Osteocyte (in vitro differentiated cells): ENCODE data around the gene SCGB3A2. TPM values are rescaled to one million over a fixed set of nuclear protein-coding genes. Genes with fewer than 3 reads are reported as not detected.

Experiments
- DNase-seq: peaks from one replicate; pipeline ENCODE4 v3.0.0; 2021; ENCODE audit warnings: mixed read lengths; ENCODE audit not compliant: unreplicated experiment; ENCODE audit errors: extremely low spot score
- H3K27ac Mint-ChIP-seq: one replicate; pipeline ENCODE4 v1.8.0; 2021; ENCODE audit warnings: mild to moderate bottlenecking, mixed read lengths; ENCODE audit not compliant: unreplicated experiment
- H3K27me3 Mint-ChIP-seq: one replicate; pipeline ENCODE4 v1.8.0; 2021; ENCODE audit warnings: mixed read lengths; ENCODE audit not compliant: unreplicated experiment
- H3K36me3 Mint-ChIP-seq: one replicate; pipeline ENCODE4 v1.8.0; 2021; ENCODE audit warnings: mixed read lengths; ENCODE audit not compliant: unreplicated experiment
- H3K4me1 Mint-ChIP-seq: one replicate; pipeline ENCODE4 v1.8.0; 2021; ENCODE audit warnings: mixed read lengths; ENCODE audit not compliant: unreplicated experiment
- H3K4me3 Mint-ChIP-seq: one replicate; pipeline ENCODE4 v1.8.0; 2021; ENCODE audit warnings: mild to moderate bottlenecking, moderate library complexity, mixed read lengths; ENCODE audit not compliant: unreplicated experiment
- H3K9me3 Mint-ChIP-seq: one replicate; pipeline ENCODE4 v1.8.0; 2021; ENCODE audit warnings: mixed read lengths; ENCODE audit not compliant: unreplicated experiment
- total RNA-seq: library from RNA; stranded (reverse); gene quantifications from 2 replicates; pipeline ENCODE4 v1.2.1, GENCODE V29; 2021
- TF ChIP-seq, protein P1 (sequence below): fragments of 200-600 bp; sonication (generic); IDR thresholded peaks from 2 replicates; pipeline ENCODE4 v1.5.0; 2021; ENCODE audit warnings: antibody characterized with exemption, mild to moderate bottlenecking, moderate library complexity

The SCGB3A2 gene
- total RNA-seq, 1 donor from 2014 or later = not detected

DNA sequence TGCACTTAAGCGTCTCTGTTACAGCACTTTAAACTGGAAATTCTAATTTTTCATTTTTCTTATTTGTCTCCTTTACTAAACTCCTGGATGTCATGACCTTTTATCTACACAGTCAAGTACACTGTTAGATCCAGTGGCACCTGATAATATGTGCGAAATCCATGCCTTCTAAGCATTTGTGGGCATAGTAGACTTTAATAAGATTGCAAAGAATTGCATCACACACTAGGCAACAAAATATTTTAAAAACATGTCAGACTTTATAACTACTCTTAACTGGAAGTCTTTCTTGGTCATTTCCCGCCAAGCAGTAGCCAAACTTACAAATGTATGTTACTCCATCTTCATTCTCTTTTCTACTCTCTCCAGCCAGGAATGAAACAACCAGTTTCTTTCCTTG lies 42.1 kb upstream of the SCGB3A2 start:
- H3K4me3 Mint-ChIP-seq = no peak overlapping the region
- no peaks in the 10 kb centered on the region for H3K9me3 Mint-ChIP-seq
- H3K36me3 Mint-ChIP-seq = no peaks in the 10 kb centered on the region
- H3K4me1 Mint-ChIP-seq = no peaks in the 10 kb centered on the region
- TF ChIP-seq, protein P1, sequence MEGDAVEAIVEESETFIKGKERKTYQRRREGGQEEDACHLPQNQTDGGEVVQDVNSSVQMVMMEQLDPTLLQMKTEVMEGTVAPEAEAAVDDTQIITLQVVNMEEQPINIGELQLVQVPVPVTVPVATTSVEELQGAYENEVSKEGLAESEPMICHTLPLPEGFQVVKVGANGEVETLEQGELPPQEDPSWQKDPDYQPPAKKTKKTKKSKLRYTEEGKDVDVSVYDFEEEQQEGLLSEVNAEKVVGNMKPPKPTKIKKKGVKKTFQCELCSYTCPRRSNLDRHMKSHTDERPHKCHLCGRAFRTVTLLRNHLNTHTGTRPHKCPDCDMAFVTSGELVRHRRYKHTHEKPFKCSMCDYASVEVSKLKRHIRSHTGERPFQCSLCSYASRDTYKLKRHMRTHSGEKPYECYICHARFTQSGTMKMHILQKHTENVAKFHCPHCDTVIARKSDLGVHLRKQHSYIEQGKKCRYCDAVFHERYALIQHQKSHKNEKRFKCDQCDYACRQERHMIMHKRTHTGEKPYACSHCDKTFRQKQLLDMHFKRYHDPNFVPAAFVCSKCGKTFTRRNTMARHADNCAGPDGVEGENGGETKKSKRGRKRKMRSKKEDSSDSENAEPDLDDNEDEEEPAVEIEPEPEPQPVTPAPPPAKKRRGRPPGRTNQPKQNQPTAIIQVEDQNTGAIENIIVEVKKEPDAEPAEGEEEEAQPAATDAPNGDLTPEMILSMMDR = no peak
- H3K27ac Mint-ChIP-seq = no peak overlapping the region
- no peak for DNase-seq
- H3K27me3 Mint-ChIP-seq = peaks cover 38% of the 10 kb centered on the region

DNA sequence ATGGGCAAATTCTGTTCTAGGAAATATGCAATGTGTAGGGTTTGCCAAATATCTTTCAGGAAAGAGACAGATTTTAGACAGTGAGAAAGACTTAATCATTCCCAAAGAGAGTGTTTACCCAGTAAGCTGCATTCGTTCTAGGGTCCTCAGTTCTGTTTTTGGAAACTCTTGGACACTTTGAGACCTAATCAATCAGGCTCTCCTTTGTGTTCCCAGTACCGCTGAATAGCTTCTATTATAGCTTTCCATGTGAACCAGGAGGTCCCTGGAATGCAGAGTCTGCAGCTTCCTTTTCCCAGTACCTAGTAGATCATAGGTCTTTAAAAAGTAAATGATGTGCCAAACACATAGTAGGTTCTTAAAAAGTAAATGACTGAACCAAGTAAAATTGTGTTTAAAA lies 35.6 kb upstream of the SCGB3A2 start:
- no peak for DNase-seq
- no peaks in the 10 kb centered on the region for H3K36me3 Mint-ChIP-seq
- H3K4me1 Mint-ChIP-seq = no peaks in the 10 kb centered on the region
- TF ChIP-seq, protein P1 = no peak
- no peak overlapping the region for H3K4me3 Mint-ChIP-seq
- H3K27ac Mint-ChIP-seq = no peak overlapping the region
- peaks cover 46% of the 10 kb centered on the region for H3K27me3 Mint-ChIP-seq
- no peaks in the 10 kb centered on the region for H3K9me3 Mint-ChIP-seq

DNA sequence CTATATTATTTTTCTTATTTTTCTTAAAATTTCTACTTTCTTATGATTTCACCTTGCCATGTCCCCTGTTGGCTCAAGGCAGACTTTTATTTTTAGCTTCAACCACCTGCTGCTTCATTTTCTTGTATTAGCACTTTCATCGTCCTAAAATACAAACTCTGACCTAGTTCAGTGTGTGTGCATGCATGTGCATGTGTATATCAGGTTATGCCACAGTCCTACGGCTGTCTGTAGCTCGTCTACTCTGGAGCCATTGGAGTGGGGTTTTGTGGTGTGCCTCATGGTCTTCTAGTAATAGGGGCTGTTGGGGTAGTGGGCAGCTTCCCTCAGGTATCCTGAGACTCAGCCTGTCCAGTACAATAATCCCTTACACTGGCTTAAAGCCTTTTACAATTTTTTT lies 33.7 kb upstream of the SCGB3A2 start:
- H3K4me1 Mint-ChIP-seq = no peaks in the 10 kb centered on the region
- H3K36me3 Mint-ChIP-seq = no peaks in the 10 kb centered on the region
- no peak for DNase-seq
- H3K4me3 Mint-ChIP-seq = no peak overlapping the region
- TF ChIP-seq, protein P1 = no peak
- peaks cover 51% of the 10 kb centered on the region for H3K27me3 Mint-ChIP-seq
- no peaks in the 10 kb centered on the region for H3K9me3 Mint-ChIP-seq
- no peak overlapping the region for H3K27ac Mint-ChIP-seq

DNA sequence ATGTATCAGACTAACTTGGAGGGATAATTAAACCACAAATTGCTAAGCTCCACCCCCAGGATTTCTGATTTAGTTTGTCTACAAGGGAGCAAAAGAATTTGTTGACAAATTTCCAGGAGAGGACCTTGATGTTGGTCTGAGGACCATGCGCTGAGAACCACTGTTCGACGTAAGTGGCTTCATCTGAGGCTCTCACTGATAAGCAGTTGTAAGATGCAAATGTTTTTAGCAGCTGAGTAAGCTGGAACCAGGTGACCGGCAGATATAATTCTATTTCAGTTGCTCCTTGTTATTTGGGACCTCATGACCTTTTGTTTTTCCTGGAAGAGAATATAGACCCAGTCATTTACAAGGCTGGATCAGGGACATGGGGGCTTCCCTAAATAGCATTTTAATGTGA lies 32.9 kb upstream of the SCGB3A2 start:
- Mint-ChIP-seq H3K9me3 (no peaks in the 10 kb centered on the region), H3K36me3 (no peaks in the 10 kb centered on the region), H3K27me3 (peaks cover 55% of the 10 kb centered on the region), H3K4me1 (no peaks in the 10 kb centered on the region), H3K27ac (no peak overlapping the region), H3K4me3 (no peak overlapping the region)
- no peak for DNase-seq
- TF ChIP-seq, protein P1 = no peak

DNA sequence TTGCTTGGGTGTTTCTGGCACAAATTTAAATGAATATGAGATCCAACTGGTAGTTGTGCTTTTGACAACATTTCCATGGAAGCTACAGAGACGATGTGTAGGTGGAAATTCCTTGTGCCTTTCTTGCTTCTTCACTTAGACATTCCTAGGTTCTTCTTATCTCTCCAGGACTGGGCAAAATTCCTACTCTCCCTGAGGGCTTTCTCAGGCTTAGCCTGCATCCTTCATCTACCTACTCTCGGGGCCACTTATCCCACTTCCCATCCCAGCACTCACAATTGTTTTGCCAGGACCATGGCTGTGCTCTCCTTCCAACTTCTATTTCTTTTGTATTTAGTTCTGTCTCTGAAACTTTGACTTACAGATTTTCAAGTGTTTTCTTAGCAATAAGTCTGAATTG lies 29.3 kb upstream of the SCGB3A2 start:
- H3K4me3 Mint-ChIP-seq = no peak overlapping the region
- TF ChIP-seq, protein P1 = no peak
- no peaks in the 10 kb centered on the region for H3K9me3 Mint-ChIP-seq
- H3K27ac Mint-ChIP-seq = no peak overlapping the region
- peaks cover 56% of the 10 kb centered on the region for H3K27me3 Mint-ChIP-seq
- H3K36me3 Mint-ChIP-seq = no peaks in the 10 kb centered on the region
- H3K4me1 Mint-ChIP-seq = no peaks in the 10 kb centered on the region
- no peak for DNase-seq
